Epithelial cell of esophagus (primary cell): ENCODE results near the gene SLC35F3.
"Not testable (repeated sequence)": the region's sequence is repeated elsewhere in the genome, so short reads cannot be mapped to it uniquely, and the experiment has no call there.

Experiments
- DNase-seq: peaks from one replicate; pipeline ENCODE4 v3.0.0; 2010; ENCODE audit warnings: low read depth
- H3K4me3 ChIP-seq: 2 replicates; pipeline ENCODE4 v1.5.1; 2011; ENCODE audit warnings: mild to moderate bottlenecking, low read length, control low read depth
- TF ChIP-seq, protein P1 (sequence below): IDR thresholded peaks from 2 replicates; pipeline ENCODE4 v1.5.1; 2011; ENCODE audit warnings: low read depth, mild to moderate bottlenecking, low read length, control low read depth, inconsistent platforms; ENCODE audit not compliant: insufficient read depth; ENCODE audit errors: missing control alignments

Gene SLC35F3

DNA sequence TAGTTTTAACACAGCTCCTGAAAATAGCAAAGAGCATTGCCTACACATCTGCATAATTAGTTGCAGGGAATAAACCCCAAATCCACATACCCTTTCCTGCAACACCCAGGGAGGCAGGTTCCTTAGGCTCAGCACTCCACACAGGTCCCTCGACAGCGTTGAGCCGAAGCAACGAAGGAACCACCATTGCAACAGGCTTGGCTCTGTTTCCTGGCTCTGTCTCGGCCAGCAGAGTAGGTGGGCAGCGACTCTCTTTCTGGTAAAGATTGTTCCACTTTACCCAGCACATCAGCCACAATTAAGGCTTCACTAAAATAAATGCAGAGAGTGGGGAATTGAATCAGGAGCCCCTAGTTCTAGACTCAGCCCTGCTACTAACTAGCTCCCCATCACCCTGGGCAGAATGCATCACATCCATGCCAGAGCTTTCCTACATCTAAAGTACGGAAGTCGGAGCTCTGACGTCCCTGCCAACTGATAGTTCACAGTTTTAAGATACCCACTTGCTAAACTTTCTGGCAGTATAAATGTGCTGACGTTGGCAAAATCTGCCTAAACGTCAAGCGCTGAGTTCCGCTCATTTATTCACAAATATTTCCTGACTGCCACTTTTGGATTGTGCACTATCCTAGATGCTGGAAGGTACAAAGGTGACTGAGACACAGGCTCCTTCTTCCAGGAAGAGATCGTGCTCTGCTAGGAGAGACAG lies 389.8 kb downstream of the SLC35F3 start:
- DNase-seq, result no peak
- H3K4me3 ChIP-seq, result no peak overlapping the region
- TF ChIP-seq, protein P1, sequence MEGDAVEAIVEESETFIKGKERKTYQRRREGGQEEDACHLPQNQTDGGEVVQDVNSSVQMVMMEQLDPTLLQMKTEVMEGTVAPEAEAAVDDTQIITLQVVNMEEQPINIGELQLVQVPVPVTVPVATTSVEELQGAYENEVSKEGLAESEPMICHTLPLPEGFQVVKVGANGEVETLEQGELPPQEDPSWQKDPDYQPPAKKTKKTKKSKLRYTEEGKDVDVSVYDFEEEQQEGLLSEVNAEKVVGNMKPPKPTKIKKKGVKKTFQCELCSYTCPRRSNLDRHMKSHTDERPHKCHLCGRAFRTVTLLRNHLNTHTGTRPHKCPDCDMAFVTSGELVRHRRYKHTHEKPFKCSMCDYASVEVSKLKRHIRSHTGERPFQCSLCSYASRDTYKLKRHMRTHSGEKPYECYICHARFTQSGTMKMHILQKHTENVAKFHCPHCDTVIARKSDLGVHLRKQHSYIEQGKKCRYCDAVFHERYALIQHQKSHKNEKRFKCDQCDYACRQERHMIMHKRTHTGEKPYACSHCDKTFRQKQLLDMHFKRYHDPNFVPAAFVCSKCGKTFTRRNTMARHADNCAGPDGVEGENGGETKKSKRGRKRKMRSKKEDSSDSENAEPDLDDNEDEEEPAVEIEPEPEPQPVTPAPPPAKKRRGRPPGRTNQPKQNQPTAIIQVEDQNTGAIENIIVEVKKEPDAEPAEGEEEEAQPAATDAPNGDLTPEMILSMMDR, result no peak

DNA sequence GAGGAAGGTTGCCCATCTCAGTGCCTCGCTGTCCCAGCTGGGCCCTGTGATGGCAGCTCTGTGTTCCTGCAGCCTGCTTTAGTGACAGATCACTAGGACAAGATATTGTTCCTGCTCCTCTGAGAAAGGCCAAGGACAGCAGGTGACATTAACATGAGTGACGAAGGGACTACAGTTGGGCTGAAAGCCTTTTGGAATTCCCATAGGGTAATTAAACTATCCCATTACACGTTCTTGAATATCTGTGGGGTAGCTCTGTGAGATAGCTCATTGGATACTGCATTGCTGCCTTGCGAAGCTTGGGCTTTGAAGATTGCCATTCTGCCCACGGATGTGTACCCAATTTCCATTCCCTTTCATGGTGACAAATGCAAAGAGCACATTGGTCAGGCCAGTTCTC lies 390.6 kb downstream of the SLC35F3 start:
- DNase-seq, result no peak
- H3K4me3 ChIP-seq, result no peak overlapping the region
- TF ChIP-seq, protein P1, result no peak

DNA sequence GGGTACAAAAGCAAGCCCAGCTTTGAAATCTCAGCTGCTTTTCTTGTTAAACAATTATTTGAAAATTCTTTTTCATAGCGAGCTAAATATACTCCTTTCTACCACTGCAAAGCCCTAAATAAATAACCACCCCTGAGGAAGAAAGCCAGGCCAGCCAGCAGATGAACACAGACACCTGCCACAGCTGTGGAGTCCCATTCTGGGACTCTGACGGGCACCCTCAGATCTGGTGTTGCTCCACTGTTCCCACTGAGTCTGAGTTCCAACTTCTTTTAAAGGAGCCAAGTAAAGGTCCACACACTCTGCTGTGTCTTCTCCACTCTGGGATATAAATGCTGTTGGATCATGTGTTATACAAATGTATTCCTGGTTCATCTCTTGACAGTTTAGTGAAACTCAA lies 391.1 kb downstream of the SLC35F3 start:
- TF ChIP-seq, protein P1, result no peak
- no peak for DNase-seq
- no peak overlapping the region for H3K4me3 ChIP-seq

DNA sequence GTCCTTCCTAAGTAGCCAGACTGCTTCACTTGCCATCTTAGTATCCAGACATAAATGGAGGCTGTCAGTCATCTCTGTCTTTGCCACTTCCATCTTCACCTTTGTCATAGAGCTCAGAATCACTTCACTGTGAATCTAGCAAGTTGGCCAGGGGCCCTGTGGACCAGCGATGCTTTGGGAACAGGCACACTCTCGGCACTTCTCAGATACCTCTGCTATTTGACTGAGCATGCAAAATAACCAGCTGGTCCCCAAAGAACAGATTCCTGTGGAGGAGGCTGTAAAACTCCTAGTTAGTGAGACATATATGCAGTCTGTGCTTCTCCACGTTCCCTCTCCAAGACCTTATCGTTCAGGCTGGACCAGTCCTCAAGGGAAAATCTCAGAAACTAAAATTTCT lies 392.0 kb downstream of the SLC35F3 start:
- DNase-seq, result no peak
- H3K4me3 ChIP-seq, result no peak overlapping the region
- TF ChIP-seq, protein P1, result no peak

DNA sequence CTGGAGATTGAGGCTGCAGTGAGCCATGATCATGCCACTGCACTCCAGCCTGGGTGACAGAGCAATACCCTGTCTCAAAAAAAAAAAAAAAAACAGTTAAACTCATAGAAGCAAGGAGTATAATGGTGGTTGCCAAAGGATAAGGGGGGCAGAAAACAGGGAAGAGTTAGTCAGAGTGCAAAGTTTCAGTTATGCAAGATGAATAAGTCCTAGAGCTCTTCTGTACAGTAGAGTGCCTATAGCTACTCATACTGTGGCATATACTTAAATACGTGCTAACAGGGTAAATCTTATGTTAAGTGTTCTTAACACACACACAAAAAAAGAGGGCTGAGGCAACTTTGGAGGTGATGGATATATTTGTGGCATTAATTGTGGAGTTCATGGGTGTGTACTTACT lies 393.2 kb downstream of the SLC35F3 start:
- TF ChIP-seq, protein P1, result no peak
- H3K4me3 ChIP-seq, result no peak overlapping the region
- no peak for DNase-seq

DNA sequence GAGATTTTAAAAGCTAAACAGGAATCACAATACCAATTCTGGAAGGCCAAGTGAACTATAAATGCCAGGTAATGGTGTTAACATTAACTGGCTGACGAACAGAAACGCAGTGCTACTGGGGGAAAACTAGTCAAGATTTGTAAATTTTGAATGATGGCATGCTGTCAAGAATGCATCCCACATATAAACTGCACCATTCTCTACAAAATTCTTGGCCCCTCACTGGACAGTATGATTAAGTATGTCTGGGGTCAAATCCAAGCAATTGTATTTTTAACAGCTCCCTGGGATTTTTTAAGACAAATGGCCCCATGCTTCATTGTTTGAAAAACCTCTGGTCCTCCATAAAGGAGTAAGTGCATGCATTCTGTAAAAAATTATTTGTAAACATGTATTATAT lies 395.6 kb downstream of the SLC35F3 start:
- TF ChIP-seq, protein P1, result no peak
- no peak overlapping the region for H3K4me3 ChIP-seq
- DNase-seq, result no peak

DNA sequence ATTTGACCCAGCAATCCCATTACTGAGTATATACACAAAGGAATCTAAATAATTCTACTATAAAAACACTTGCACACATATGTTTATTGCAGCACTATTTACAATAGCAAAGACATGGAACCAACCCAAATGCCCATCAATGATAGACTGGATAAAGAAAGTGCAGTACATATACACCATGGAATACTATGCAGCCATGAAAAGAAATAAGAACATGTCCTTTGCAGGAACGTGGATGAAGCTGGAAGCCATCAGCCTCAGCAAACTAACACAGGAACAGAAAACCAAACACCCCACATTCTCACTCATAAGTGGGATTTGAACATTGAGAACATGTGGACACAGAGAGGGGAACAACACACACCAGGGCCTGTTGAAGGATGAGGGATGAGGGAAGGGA lies 397.2 kb downstream of the SLC35F3 start:
- not testable (repeated sequence) for DNase-seq, H3K4me3 ChIP-seq
